RPMI8226 (cell line): ENCODE data around the gene DEGS1.

Experiments
- DNase-seq: peaks from one replicate; pipeline ENCODE4 v3.0.0-alpha.2; 2015

DEGS1 gene

DNA sequence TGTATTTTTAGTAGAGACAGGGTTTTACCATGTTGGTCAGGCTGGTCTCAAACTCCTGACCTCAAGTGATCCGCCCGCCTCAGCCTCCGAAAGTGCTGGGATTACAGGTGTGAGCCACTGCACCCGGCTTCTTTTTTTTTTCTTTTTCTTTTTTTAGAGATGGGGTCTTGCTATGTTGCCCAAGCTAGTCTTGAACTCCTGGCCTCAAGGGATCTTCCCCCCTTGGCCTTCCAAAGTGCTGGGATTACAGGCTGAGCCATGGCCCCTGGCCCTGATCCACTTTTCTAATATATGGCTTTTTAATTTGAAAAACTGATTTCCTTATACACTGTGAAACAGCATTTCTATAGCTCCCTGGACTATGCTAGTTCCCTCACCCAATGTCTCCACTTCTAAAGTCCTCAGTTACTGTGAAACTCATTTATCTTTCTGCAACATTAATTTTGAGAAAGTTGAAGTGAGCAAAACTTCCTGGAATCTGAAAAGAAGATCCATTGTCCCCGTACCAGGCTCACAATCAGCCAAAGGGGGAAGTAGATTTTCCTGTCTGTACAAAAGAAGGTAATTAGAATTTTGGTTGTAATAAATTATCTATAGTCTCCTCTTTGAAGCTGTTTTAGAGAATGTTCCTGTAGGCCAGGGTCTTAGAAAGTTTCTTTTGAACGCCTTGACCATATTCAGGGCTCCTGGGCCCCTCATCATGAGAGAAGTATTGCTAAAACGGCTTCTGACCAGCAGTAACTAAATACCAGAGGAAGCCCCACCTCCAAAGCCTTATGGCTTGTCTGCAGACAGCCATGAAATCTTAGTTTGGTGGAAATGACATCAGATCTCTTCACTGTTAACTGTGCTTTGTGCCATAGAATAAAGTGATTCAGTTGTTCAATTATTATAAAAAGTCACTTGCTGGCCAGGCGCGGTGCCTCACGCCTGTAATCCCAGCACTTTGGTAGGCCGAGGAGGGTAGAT, 34.9 kb downstream of the DEGS1 start:
- DNase-seq = no peak

DNA sequence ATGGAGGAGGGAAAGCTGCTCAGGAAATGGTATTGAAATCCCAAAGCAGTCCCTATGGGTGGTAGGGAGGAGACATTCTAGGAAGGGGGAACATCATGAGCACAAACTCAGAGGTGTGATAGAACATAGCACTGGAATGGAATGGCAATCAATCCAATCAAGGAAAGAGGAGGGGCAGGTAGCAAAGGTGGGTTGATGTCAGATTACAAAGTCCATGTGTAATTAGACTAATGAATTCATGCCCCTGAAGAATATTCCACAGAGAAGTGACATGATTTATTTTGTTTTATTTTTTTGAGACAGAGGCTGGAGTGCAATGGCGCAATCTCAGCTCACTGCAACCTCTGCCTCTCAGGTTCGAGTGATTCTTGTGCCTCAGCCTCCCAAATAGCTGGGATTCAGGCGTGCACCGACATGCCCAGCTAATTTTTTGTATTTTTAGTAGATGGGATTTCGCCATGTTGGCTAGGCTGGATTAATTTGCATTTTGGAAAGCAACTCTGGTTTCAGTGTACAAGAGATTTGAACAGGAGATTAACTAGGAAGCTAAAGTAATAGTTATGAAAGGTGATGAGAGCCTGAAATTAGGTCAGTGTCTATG, 36.1 kb downstream of the DEGS1 start:
- DNase-seq = no peak

DNA sequence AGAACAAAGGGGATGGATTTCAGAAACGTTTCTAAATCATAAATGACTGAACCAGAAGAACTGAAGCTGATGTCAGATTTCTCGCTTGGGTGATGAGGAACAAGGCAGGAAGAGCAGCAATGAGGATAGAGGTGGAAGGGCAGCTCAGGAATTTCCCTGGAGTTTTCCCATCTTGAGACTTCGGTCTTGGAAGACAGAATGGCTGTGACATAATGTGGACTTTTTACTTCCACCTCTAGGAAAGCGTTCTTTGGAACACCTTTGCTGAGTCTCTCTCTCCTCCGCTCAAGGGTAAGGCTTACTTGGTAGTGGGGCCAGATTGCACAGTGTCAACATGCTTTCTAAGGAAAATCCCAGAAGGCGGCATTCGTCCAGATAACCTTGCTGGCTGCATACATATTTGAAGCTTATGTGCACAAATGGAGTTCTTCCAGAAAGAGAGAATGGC, 36.6 kb downstream of the DEGS1 start:
- no peak for DNase-seq

DNA sequence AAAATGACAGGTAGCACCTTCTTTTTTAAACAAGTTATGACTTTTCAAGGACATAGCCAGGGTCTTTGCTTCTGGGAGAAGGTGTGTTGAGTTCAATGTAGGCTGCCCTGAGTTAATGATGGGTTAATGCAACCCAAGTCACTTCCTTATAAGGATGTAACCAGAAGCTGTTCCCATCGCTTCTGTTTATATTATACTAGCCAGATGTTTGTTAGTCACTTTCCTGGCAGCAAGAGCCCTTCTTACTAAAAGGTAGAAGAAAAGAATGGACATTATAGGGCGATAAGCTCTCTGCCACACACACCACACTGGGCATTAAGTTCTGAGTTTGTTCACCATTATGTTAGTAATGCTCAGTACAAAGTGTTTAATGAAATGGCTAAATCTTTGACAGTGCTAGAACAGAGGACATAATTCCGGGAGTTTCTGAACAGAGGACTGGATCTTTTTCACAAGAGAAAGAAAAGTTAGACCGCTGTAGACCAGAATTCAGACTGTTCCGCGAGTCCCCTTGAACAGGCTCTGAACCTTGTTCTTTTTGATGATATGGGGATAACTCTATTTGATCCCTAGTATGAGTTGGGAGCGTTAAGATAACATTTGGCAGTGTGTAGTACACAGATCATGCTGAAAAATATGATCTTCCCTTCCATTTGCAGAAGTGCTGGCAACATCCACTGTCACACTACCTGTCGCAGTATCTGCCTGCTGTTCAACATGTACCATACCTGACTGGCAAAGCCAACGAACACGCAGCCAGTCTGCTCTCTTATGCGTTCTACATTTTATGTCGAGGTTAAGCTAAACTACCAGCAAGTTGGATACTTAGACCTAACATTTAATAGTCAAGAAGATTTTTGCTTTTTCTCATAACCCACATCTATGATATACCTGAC, 41.0 kb downstream of the DEGS1 start:
- no peak for DNase-seq

DNA sequence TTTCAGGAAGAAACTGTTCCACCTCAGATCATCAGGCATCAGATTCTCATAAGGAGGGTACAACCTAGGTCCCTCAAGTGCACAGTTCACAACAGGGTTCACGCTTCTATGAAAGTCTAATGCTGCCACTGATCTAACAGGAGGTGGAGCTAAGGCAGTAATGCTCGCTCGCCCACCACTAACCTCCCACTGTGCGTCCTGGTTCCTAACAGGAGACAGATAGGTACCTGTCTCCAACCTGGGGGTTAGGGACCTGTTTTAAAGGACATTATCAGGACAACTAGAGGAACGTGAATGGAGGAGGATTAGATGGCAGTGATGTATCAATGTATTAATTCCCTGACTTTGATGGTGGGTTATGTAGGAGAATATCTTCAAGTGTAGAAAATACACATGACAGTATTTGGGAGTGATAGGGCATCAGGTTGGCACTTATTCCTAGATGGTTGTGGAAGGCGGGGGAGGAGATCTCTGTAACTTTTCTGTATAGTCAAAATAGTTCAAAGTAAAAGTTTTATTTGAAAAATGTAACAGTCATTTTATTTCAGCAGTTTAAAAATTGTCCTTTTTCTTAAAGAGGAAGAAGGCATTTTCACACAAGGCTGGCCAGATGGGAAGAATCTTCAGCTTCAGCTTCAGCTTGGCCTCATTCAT, 43.9 kb downstream of the DEGS1 start:
- DNase-seq = no peak

DNA sequence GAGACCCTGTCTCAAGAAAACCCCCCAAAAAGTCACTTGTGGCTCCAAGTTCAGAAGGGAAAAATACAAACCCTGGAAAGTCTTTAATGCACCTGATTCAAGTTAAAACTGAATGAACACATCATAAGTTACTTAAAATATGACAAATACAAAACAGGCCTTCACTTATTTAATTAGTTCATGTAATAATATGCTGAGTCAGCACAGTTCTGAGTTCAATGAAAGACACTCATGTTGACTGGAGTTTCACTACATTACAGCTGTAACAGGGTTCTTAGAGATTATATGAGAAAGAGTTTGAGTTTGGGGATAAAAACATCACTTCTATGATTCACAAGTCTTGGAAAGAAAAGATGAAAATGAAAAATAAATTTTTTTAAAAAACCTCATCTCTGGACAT, 51.0 kb downstream of the DEGS1 start:
- DNase-seq = no peak

DNA sequence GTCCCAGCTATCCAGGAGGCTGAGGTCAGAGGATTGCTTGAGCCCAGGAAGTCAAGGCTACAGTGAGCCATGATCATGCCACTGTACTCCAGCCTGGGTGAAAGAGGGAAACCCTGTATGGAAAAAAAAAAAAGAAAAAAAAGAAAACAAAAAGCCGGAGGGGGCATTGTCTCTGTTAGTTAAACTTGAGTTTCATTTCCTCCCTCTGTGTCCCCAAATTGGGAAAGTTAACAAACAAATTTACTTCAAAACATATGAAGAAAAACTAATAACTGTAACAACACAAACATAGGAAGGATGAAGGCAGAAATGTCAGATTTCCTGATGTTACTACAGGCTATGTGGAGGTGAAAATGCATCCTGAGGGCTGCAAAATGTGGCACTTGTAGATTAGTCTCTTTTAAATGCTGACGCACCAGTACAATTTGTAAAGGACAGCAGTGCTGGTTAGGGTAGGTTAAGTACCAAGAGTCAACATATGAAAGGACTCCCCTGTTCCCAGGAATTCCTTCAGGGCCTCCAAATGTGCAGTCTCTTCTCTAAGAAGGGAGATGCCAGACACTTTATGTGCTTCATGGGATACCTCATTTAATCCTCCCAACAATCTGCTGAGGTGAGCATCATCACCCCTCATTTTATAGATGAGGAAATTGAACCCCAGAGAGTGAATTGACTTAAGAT, 52.9 kb downstream of the DEGS1 start:
- no peak for DNase-seq

DNA sequence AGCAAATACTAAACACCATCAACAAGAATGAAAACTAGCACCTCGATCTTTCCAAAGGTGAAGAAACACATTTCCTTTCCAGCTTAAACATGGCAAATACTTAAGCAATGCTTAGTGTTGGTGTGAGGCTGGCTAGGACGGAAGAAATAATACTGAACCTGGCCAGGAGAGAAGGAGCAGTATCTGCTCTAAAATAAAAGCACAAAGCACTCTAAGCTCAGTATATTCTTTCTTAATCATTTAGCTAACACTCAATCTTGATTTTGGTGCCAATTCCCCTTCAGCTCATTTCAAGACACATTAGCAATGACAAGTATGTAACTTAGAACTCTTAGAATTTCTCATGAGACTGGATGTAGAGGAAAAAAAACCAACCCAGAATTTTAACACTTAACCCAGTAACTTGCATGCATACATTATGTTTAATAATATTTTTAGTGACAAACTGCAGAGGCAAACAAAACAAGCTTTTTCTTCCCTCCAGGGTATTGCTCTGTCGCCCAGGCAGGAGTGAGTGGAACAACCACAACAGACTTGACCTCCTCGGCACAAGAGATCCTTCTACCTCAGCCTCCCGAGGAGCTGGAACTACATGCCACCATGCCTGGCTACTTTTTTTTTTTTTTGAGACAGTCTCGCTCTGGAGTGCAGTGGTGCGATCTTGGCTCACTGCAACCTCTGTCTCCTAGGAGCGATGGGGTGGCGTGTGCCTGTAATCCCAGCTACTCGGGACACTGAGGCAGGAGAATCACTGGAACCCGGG, 54.3 kb downstream of the DEGS1 start:
- DNase-seq = no peak

DNA sequence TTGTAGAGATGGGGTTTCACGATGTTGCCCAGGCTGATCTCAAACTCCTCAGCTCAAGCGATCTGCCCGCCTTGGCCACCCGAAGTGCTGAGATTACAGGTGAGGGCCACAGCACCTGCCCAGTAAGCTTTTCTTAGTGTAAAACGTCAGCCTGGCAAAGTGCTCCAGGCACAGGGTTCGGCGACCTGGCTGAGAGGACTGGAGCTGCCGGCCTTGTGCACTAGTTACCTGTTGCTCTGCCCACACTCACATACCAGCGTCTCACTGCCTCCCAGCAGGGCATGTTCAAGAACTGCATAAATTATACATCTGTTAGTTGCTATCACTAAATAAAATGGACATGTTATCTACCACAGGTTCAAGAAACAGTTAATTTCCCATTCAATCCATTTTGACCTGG, 55.2 kb downstream of the DEGS1 start:
- DNase-seq = no peak

DNA sequence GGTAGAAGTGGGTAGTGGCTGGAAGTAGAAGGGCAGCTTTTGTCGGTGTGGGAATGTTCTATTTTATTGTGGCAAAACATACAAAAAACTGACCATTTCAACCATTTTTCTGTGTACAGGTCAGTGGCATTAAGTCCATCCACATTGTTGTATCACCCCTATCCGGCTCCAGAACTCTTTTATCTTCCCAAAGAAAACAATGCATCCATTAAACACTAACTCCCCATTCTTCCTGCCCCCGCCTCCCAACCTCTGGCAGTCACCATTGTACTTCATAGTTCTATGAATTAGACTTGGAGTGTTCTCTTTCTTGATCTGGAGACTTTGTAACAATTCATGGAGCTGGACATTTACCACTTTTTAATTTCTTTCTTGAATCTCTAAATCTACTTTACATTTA, 55.7 kb downstream of the DEGS1 start:
- no peak for DNase-seq
